Astrocyte (in vitro differentiated cells and primary cell): ENCODE measurements around the gene F12.

ENCODE experiments used
- EZH2 ChIP-seq: IDR thresholded peaks from 2 replicates; pipeline ENCODE4 v1.6.1; 2012; ENCODE audit warnings: mild to moderate bottlenecking, low read length, inconsistent platforms; ENCODE audit not compliant: insufficient read depth
- TF ChIP-seq, protein P1 (sequence below): IDR thresholded peaks from 2 replicates; pipeline ENCODE4 v1.5.1; 2011; ENCODE audit warnings: low read depth, mild to moderate bottlenecking, inconsistent platforms, low read length, moderate library complexity; ENCODE audit not compliant: insufficient read depth

DNA sequence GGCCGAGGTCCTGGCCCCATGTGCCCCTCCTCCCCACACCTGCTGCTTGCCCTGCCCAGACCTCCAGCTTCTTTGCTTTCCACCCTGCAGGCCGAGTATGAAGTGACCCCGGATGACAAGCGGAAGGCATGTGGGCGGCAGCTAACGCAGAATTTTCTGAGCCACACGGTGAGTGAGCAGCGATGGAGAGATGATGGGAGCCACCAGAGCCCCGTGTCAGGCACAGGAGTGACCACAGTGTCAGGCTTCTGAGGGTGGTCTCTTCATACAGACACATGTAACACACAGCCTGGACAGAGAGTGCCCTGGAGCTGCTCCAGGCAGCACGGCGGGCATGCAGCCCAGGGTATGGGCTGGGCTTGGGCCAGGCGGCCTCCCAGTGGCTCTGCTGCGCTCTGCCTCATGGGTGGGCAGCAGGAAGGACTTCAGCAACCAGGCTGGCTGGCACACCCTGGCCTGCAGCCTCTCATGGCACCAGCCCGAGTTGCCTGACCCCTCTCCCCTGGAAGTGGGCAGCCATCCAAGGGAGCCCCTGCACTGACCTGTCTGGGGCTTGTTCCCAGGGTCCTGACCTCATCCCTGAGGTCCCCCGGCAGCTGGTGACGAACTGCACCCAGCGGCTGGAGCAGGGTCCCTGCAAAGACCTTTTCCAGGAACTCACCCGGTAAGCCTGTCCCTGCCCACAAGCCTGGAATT is 22.9 kb upstream of the F12 start:
- TF ChIP-seq, protein P1, sequence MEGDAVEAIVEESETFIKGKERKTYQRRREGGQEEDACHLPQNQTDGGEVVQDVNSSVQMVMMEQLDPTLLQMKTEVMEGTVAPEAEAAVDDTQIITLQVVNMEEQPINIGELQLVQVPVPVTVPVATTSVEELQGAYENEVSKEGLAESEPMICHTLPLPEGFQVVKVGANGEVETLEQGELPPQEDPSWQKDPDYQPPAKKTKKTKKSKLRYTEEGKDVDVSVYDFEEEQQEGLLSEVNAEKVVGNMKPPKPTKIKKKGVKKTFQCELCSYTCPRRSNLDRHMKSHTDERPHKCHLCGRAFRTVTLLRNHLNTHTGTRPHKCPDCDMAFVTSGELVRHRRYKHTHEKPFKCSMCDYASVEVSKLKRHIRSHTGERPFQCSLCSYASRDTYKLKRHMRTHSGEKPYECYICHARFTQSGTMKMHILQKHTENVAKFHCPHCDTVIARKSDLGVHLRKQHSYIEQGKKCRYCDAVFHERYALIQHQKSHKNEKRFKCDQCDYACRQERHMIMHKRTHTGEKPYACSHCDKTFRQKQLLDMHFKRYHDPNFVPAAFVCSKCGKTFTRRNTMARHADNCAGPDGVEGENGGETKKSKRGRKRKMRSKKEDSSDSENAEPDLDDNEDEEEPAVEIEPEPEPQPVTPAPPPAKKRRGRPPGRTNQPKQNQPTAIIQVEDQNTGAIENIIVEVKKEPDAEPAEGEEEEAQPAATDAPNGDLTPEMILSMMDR: no peak
- TF ChIP-seq EZH2: no peak
